ENCODE measurements around the gene EMC6.
"Not testable (repeated sequence)": the region's sequence is repeated elsewhere in the genome, so short reads cannot be mapped to it uniquely, and the experiment has no call there.

Gene EMC6

DNA sequence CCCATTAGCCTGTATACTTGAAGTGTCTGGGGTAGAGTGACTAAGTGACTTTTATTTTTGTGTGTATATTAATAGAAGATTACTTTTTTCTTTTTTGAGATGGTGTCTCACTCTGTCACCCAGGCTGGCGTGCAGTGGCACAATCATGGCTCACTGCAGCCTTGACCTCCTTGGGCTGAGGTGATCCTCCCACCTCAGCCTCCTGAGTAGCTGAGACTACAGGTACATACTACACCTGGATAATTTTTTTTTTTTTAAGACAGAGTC is 37.0 kb downstream of the EMC6 start:
- not testable (repeated sequence) for H3K4me3 ChIP-seq (ENCODE audit: low read length in 2 of 2); H3K4me1 ChIP-seq (ENCODE audit: control insufficient read depth in 2 of 2, insufficient read depth in 1 of 2, low read depth in 1 of 2, low read length in 2 of 2); H4K8ac ChIP-seq (ENCODE audit: low read depth, low read length); H3K14ac ChIP-seq (ENCODE audit: low read length); H3K27ac ChIP-seq (replicated peaks; ENCODE audit: low read length); H3K27me3 ChIP-seq (ENCODE audit: control insufficient read depth in 3 of 3, insufficient read depth in 3 of 3, low read depth in 1 of 3, low read length in 3 of 3); H3K9ac ChIP-seq (ENCODE audit: low read depth, low read length, poor library complexity); H3K4ac ChIP-seq (ENCODE audit: low read length); H2AFZ ChIP-seq (ENCODE audit: low read length); DNase-seq (ENCODE audit: low spot score); H2BK5ac ChIP-seq (ENCODE audit: low read length); H2BK12ac ChIP-seq (ENCODE audit: low read length); H3K9me3 ChIP-seq (replicated peaks in 1 of 2; ENCODE audit: control insufficient read depth in 2 of 2, insufficient read depth in 1 of 2, low read depth in 1 of 2, low read length in 2 of 2); H2BK120ac ChIP-seq (ENCODE audit: low read depth, low read length); H4K91ac ChIP-seq (ENCODE audit: low read depth, low read length, poor library complexity); H3K18ac ChIP-seq (ENCODE audit: low read length); H2AK5ac ChIP-seq (ENCODE audit: low read depth, low read length); H3K4me2 ChIP-seq (ENCODE audit: insufficient read depth, low read length, poor library complexity, severe bottlenecking); H3K36me3 ChIP-seq (replicated peaks in 1 of 2; ENCODE audit: control insufficient read depth in 2 of 2, insufficient read depth in 2 of 2, low read length in 2 of 2); H3K23ac ChIP-seq (ENCODE audit: low read depth, low read length, poor library complexity); H2BK15ac ChIP-seq (ENCODE audit: low read length); H3K79me1 ChIP-seq (ENCODE audit: low read depth, low read length)
- no CpG with 5 or more reads among the region's 1 CpG for WGBS, 2 donors (ENCODE audit: extremely low coverage in 2 of 2, insufficient read length in 2 of 2, insufficient replicate concordance in 1 of 2)

GRCh38 chr17:3708366-3708765 is 39.8 kb downstream of the EMC6 start:
- Histone ChIP-seq H3K36me3 (replicated peaks in 1 of 2; ENCODE audit: control insufficient read depth in 2 of 2, insufficient read depth in 2 of 2, low read length in 2 of 2) (peaks cover 0 to 14% of the 10 kb centered on the region in 2 donors), H3K23ac (ENCODE audit: low read depth, low read length, poor library complexity) (no peak overlapping the region), H3K18ac (ENCODE audit: low read length) (no peak overlapping the region), H2BK5ac (ENCODE audit: low read length) (no peak overlapping the region), H2AK5ac (ENCODE audit: low read depth, low read length) (no peak overlapping the region), H4K91ac (ENCODE audit: low read depth, low read length, poor library complexity) (no peak overlapping the region), H3K4me3 (ENCODE audit: low read length in 2 of 2) (no peak overlapping the region), H2AFZ (ENCODE audit: low read length) (no peak overlapping the region), H3K4me2 (ENCODE audit: insufficient read depth, low read length, poor library complexity, severe bottlenecking) (no peak overlapping the region), H3K27me3 (ENCODE audit: control insufficient read depth in 3 of 3, insufficient read depth in 3 of 3, low read depth in 1 of 3, low read length in 3 of 3) (no peaks in the 10 kb centered on the region), H3K27ac (replicated peaks; ENCODE audit: low read length) (no peak overlapping the region), H3K4me1 (ENCODE audit: control insufficient read depth in 2 of 2, insufficient read depth in 1 of 2, low read depth in 1 of 2, low read length in 2 of 2) (no peaks in the 10 kb centered on the region), H2BK15ac (ENCODE audit: low read length) (no peak overlapping the region), H2BK12ac (ENCODE audit: low read length) (no peak overlapping the region), H3K14ac (ENCODE audit: low read length) (no peak overlapping the region), H3K79me1 (ENCODE audit: low read depth, low read length) (no peaks in the 10 kb centered on the region), H3K9ac (ENCODE audit: low read depth, low read length, poor library complexity) (no peak overlapping the region), H3K4ac (ENCODE audit: low read length) (no peak overlapping the region), H4K8ac (ENCODE audit: low read depth, low read length) (no peak overlapping the region), H3K9me3 (replicated peaks in 1 of 2; ENCODE audit: control insufficient read depth in 2 of 2, insufficient read depth in 1 of 2, low read depth in 1 of 2, low read length in 2 of 2) (no peaks in the 10 kb centered on the region), H2BK120ac (ENCODE audit: low read depth, low read length) (no peak overlapping the region)
- no peak for DNase-seq (ENCODE audit: low spot score)
- WGBS, 2 donors (ENCODE audit: extremely low coverage in 2 of 2, insufficient read length in 2 of 2, insufficient replicate concordance in 1 of 2), result no CpG with 5 or more reads among the region's 3 CpGs

GRCh38 chr17:3710951-3711383 is 42.4 kb downstream of the EMC6 start:
- H3K14ac ChIP-seq (ENCODE audit: low read length), result no peak overlapping the region
- H3K27me3 ChIP-seq (ENCODE audit: control insufficient read depth in 3 of 3, insufficient read depth in 3 of 3, low read depth in 1 of 3, low read length in 3 of 3), result no peaks in the 10 kb centered on the region
- H4K91ac ChIP-seq (ENCODE audit: low read depth, low read length, poor library complexity), result no peak overlapping the region
- H3K36me3 ChIP-seq (replicated peaks in 1 of 2; ENCODE audit: control insufficient read depth in 2 of 2, insufficient read depth in 2 of 2, low read length in 2 of 2), result peaks cover 9 to 29% of the 10 kb centered on the region in 2 donors
- no peaks in the 10 kb centered on the region for H3K4me1 ChIP-seq (ENCODE audit: control insufficient read depth in 2 of 2, insufficient read depth in 1 of 2, low read depth in 1 of 2, low read length in 2 of 2)
- no peak overlapping the region for H3K23ac ChIP-seq (ENCODE audit: low read depth, low read length, poor library complexity)
- no peaks in the 10 kb centered on the region for H3K9me3 ChIP-seq (replicated peaks in 1 of 2; ENCODE audit: control insufficient read depth in 2 of 2, insufficient read depth in 1 of 2, low read depth in 1 of 2, low read length in 2 of 2)
- no peak for DNase-seq (ENCODE audit: low spot score)
- H3K4me2 ChIP-seq (ENCODE audit: insufficient read depth, low read length, poor library complexity, severe bottlenecking), result no peak overlapping the region
- no peak overlapping the region for H2BK15ac ChIP-seq (ENCODE audit: low read length)
- H2BK5ac ChIP-seq (ENCODE audit: low read length), result no peak overlapping the region
- WGBS, 2 donors (ENCODE audit: extremely low coverage in 2 of 2, insufficient read length in 2 of 2, insufficient replicate concordance in 1 of 2), result no CpG with 5 or more reads among the region's 5 CpGs
- no peak overlapping the region for H3K9ac ChIP-seq (ENCODE audit: low read depth, low read length, poor library complexity)
- no peak overlapping the region for H2AK5ac ChIP-seq (ENCODE audit: low read depth, low read length)
- no peak overlapping the region for H2AFZ ChIP-seq (ENCODE audit: low read length)
- no peak overlapping the region for H2BK120ac ChIP-seq (ENCODE audit: low read depth, low read length)
- no peak overlapping the region for H3K4ac ChIP-seq (ENCODE audit: low read length)
- no peak overlapping the region for H3K27ac ChIP-seq (replicated peaks; ENCODE audit: low read length)
- H2BK12ac ChIP-seq (ENCODE audit: low read length), result no peak overlapping the region
- H3K4me3 ChIP-seq (ENCODE audit: low read length in 2 of 2), result no peak overlapping the region
- no peak overlapping the region for H3K18ac ChIP-seq (ENCODE audit: low read length)
- H3K79me1 ChIP-seq (ENCODE audit: low read depth, low read length), result no peaks in the 10 kb centered on the region
- no peak overlapping the region for H4K8ac ChIP-seq (ENCODE audit: low read depth, low read length)

DNA sequence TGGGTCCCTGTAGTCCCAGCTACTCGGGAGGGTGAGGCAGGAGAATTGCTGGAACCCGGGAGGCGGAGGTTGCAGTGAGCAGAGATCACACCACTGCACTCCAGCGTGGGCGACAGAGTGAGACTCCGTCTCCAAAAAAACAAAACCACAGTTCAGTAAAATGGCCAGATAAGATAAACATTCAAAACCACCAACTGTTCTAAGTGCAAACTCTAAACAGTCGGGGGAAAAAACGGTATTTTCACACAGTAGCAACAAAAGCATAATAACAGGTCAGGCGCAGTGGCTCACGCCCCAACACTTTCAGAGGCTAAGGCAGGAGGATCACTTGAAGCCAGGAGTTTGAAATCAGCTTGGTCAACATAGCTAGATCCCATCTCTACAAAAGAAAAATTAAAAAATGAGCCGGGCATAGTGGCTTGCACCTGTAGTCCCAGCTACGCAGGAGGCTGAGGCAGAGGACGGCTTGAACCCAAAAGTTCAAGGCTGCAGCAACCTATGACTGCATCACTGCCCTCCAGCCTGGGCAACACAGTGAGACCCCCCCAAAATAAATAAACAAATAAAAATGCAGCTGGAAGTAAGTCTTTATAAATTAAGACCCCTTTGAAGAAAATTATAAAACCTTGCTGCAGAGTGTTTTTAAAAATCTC is 44.3 kb downstream of the EMC6 start:
- Histone ChIP-seq H2BK15ac (ENCODE audit: low read length) (no peak overlapping the region), H2BK12ac (ENCODE audit: low read length) (no peak overlapping the region), H2BK5ac (ENCODE audit: low read length) (no peak overlapping the region), H3K4ac (ENCODE audit: low read length) (no peak overlapping the region), H3K36me3 (replicated peaks in 1 of 2; ENCODE audit: control insufficient read depth in 2 of 2, insufficient read depth in 2 of 2, low read length in 2 of 2) (peaks cover 18 to 49% of the 10 kb centered on the region in 2 donors), H2BK120ac (ENCODE audit: low read depth, low read length) (no peak overlapping the region), H2AFZ (ENCODE audit: low read length) (no peak overlapping the region), H3K79me1 (ENCODE audit: low read depth, low read length) (no peaks in the 10 kb centered on the region), H4K8ac (ENCODE audit: low read depth, low read length) (no peak overlapping the region), H3K23ac (ENCODE audit: low read depth, low read length, poor library complexity) (no peak overlapping the region), H4K91ac (ENCODE audit: low read depth, low read length, poor library complexity) (no peak overlapping the region), H3K4me3 (ENCODE audit: low read length in 2 of 2) (no peak overlapping the region), H3K9me3 (replicated peaks in 1 of 2; ENCODE audit: control insufficient read depth in 2 of 2, insufficient read depth in 1 of 2, low read depth in 1 of 2, low read length in 2 of 2) (no peaks in the 10 kb centered on the region), H3K18ac (ENCODE audit: low read length) (no peak overlapping the region), H3K4me1 (ENCODE audit: control insufficient read depth in 2 of 2, insufficient read depth in 1 of 2, low read depth in 1 of 2, low read length in 2 of 2) (no peaks in the 10 kb centered on the region), H3K27me3 (ENCODE audit: control insufficient read depth in 3 of 3, insufficient read depth in 3 of 3, low read depth in 1 of 3, low read length in 3 of 3) (no peaks in the 10 kb centered on the region), H3K27ac (replicated peaks; ENCODE audit: low read length) (no peak overlapping the region), H3K4me2 (ENCODE audit: insufficient read depth, low read length, poor library complexity, severe bottlenecking) (no peak overlapping the region), H3K14ac (ENCODE audit: low read length) (no peak overlapping the region), H2AK5ac (ENCODE audit: low read depth, low read length) (no peak overlapping the region), H3K9ac (ENCODE audit: low read depth, low read length, poor library complexity) (no peak overlapping the region)
- no peak for DNase-seq (ENCODE audit: low spot score)
- WGBS, 2 donors (ENCODE audit: extremely low coverage in 2 of 2, insufficient read length in 2 of 2, insufficient replicate concordance in 1 of 2), result no CpG with 5 or more reads among the region's 13 CpGs

Data from neuronal stem cell (in vitro differentiated cells).